Smooth muscle cell (in vitro differentiated cells): ENCODE measurements around the gene VRK1. TPM values are rescaled to one million over a fixed set of nuclear protein-coding genes. Genes with fewer than 3 reads are reported as not detected.

Source experiments
- DNase-seq: peaks from one replicate; lab custom pipeline; 2025; ENCODE audit not compliant: unreplicated experiment; lab: John Stamatoyannopoulos, UW
- H2AFZ ChIP-seq: fragments of 200-600 bp; sonication (generic); 2 replicates; pipeline ENCODE4 v1.6.0; 2016; ENCODE audit warnings: antibody characterized with exemption, low read depth, mild to moderate bottlenecking
- H3F3A ChIP-seq: fragments of 200-600 bp; sonication (generic); 2 replicates; pipeline ENCODE4 v1.6.0; 2017; ENCODE audit warnings: antibody characterized with exemption, low read depth
- H3K27ac ChIP-seq: fragments of 200-600 bp; sonication (generic); 2 replicates; pipeline ENCODE4 v1.5.1; 2016; ENCODE audit warnings: low read depth, mild to moderate bottlenecking
- H3K27me3 ChIP-seq: fragments of 200-600 bp; sonication (generic); 2 replicates; pipeline ENCODE4 v1.6.1; 2016; ENCODE audit warnings: low read depth, mild to moderate bottlenecking
- H3K36me3 ChIP-seq: fragments of 200-600 bp; sonication (generic); 2 replicates; pipeline ENCODE4 v1.5.1; 2016; ENCODE audit warnings: low read depth
- H3K4me1 ChIP-seq: fragments of 200-600 bp; sonication (generic); 2 replicates; pipeline ENCODE4 v1.5.1; 2016; ENCODE audit warnings: low read depth
- H3K4me2 ChIP-seq: fragments of 200-600 bp; sonication (generic); 2 replicates; pipeline ENCODE4 v1.6.0; 2016; ENCODE audit warnings: mild to moderate bottlenecking
- H3K4me3 ChIP-seq: fragments of 200-600 bp; sonication (generic); 2 replicates; pipeline ENCODE4 v1.5.1; 2016; ENCODE audit warnings: mild to moderate bottlenecking
- H3K79me2 ChIP-seq: fragments of 200-600 bp; sonication (generic); 2 replicates; pipeline ENCODE4 v1.6.0; 2016; ENCODE audit warnings: low read depth, mild to moderate bottlenecking
- H3K9ac ChIP-seq: fragments of 200-600 bp; sonication (generic); 2 replicates; pipeline ENCODE4 v1.6.0; 2016; ENCODE audit warnings: low read depth
- H3K9me3 ChIP-seq: fragments of 200-600 bp; sonication (generic); replicated peaks from 2 replicates; pipeline ENCODE4 v1.5.1; 2016; ENCODE audit warnings: low read depth
- H4K20me1 ChIP-seq: fragments of 200-600 bp; sonication (generic); 2 replicates; pipeline ENCODE4 v1.6.0; 2016; ENCODE audit warnings: low read depth
- WGBS: methylation state at CpG from one replicate; pipeline ENCODE4 v1.1.7; 2016; ENCODE audit warnings: low lambda C conversion rate; 5-methylcytosine and 5-hydroxymethylcytosine counted together
- polyA plus RNA-seq: library from polyadenylated mRNA; unstranded; fragments of >200 nt; fragmentation: Nextera tagmentation; extraction: Ambion mirVana; gene quantifications from 2 replicates; pipeline ENCODE4 v1.2.1, GENCODE V29; 2016
- total RNA-seq: library from RNA; depleted of rRNA; stranded (reverse); fragments of >200 nt; gene quantifications from 2 replicates; pipeline ENCODE4 v1.2.3, GENCODE V29; 2014
- TF ChIP-seq, protein P1 (sequence below): fragments of 200-600 bp; sonication (generic); IDR thresholded peaks from 2 replicates; pipeline ENCODE4 v1.5.1; 2017; ENCODE audit warnings: borderline replicate concordance, mild to moderate bottlenecking, antibody characterized with exemption; ENCODE audit not compliant: insufficient read depth, poor library complexity, severe bottlenecking

VRK1 gene
- total and polyA plus RNA-seq, 2 experiments from 2014 or later = 13.7 to 13.9 TPM

DNA sequence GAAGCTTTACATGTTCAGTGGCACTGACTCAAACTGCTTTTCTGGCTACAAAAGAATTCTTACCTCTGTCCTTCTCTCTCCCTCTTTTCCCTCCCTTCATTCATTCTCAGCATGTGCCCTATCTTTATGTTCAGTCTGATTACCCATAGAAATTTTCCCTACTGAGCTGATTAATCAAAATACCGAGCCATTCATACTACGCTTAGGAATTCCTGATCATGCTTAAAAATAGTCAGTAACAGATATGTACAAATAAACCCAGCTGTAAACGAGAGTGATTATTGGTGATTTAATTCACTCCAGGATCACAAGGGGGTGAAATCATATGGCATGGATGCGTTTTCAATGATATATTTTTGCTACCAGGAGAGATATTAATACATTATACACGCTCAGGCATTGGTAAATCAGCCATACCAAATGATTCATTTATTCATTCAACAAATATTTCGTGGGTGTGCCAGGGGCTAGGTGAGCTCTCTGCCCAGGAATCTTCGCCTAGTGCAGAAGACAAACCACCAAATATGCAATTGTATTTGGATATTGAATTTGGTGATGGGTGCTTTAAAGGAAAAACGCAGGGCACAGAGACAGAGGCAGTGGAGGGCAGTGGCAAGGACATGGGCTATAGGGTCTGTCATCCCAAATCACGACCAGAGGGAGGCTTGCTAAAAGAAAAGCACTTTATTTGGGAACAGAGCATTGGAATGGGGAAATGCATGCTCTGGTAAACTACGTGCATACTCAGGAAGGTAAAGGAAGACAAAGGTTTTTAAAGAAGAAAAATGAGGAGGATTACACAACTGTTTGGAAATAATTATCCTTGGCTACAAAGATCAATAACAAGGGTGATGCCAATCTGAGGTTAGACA, 13.9 kb upstream of the VRK1 start:
- no peaks in the 10 kb centered on the region for H3K79me2 ChIP-seq
- no peak overlapping the region for H3K27ac ChIP-seq
- H3K36me3 ChIP-seq = no peaks in the 10 kb centered on the region
- no peaks in the 10 kb centered on the region for H4K20me1 ChIP-seq
- 81% methylated on average over 10 of the region's 10 CpGs for WGBS
- no peaks in the 10 kb centered on the region for H3K4me1 ChIP-seq
- TF ChIP-seq, protein P1, sequence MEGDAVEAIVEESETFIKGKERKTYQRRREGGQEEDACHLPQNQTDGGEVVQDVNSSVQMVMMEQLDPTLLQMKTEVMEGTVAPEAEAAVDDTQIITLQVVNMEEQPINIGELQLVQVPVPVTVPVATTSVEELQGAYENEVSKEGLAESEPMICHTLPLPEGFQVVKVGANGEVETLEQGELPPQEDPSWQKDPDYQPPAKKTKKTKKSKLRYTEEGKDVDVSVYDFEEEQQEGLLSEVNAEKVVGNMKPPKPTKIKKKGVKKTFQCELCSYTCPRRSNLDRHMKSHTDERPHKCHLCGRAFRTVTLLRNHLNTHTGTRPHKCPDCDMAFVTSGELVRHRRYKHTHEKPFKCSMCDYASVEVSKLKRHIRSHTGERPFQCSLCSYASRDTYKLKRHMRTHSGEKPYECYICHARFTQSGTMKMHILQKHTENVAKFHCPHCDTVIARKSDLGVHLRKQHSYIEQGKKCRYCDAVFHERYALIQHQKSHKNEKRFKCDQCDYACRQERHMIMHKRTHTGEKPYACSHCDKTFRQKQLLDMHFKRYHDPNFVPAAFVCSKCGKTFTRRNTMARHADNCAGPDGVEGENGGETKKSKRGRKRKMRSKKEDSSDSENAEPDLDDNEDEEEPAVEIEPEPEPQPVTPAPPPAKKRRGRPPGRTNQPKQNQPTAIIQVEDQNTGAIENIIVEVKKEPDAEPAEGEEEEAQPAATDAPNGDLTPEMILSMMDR = no peak
- no peak overlapping the region for H3K9ac ChIP-seq
- no peak for DNase-seq
- H3K9me3 ChIP-seq = no peaks in the 10 kb centered on the region
- no peak overlapping the region for H3K4me3 ChIP-seq
- H3K4me2 ChIP-seq = no peak overlapping the region
- H3F3A ChIP-seq = no peaks in the 10 kb centered on the region
- no peaks in the 10 kb centered on the region for H3K27me3 ChIP-seq
- no peak overlapping the region for H2AFZ ChIP-seq

DNA sequence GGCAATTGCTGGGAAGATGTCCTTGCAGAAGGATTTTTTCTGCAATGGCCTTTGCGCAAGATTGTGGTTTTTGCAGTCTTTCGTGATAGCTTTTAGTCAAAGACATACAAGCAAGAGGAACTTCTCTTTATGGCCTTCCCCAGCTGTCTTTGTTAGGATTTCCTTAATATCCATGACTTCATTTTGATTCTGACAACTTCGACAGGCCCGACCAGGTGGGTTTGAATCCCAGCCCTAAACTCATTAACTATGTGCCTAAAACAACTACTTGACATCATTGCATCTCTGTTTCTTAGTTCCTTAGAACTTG, 13.3 kb upstream of the VRK1 start:
- Histone ChIP-seq H3K9me3 (no peaks in the 10 kb centered on the region), H3K4me1 (no peaks in the 10 kb centered on the region), H3F3A (no peaks in the 10 kb centered on the region), H3K36me3 (no peaks in the 10 kb centered on the region), H3K4me3 (no peak overlapping the region), H4K20me1 (no peaks in the 10 kb centered on the region), H3K4me2 (no peak overlapping the region), H3K79me2 (no peaks in the 10 kb centered on the region), H3K27me3 (no peaks in the 10 kb centered on the region), H3K27ac (no peak overlapping the region), H3K9ac (no peak overlapping the region), H2AFZ (no peak overlapping the region)
- no peak for DNase-seq
- TF ChIP-seq, protein P1 = no peak
- WGBS = 84% methylated on average over 4 of the region's 4 CpGs

DNA sequence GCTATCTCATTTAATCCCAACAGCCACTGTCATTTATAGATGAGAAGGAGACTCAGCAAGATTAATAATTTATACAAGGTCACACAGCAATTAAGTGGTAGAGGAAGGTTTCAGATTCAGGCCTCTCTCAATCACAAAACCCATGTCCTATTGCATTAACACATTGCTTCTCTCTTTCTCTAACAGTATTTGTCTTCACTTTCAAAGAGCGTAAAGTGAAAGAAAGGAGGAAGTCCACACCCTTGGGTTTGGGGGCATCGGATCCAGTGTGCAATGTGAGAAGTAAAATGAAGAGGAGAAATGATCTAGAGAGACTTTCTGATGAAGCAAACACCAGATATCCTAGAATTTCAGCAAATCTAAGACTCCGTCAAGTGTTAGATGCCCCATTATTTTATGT, 7.0 kb upstream of the VRK1 start:
- Histone ChIP-seq H3K9me3 (no peaks in the 10 kb centered on the region), H3K4me1 (no peaks in the 10 kb centered on the region), H3K9ac (no peak overlapping the region), H3F3A (no peaks in the 10 kb centered on the region), H3K4me3 (no peak overlapping the region), H3K27me3 (peaks cover 5% of the 10 kb centered on the region), H2AFZ (no peak overlapping the region), H4K20me1 (no peaks in the 10 kb centered on the region), H3K27ac (no peak overlapping the region), H3K79me2 (no peaks in the 10 kb centered on the region), H3K36me3 (no peaks in the 10 kb centered on the region), H3K4me2 (no peak overlapping the region)
- no peak for DNase-seq
- WGBS = 66% methylated on average over 3 of the region's 3 CpGs
- TF ChIP-seq, protein P1 = no peak

DNA sequence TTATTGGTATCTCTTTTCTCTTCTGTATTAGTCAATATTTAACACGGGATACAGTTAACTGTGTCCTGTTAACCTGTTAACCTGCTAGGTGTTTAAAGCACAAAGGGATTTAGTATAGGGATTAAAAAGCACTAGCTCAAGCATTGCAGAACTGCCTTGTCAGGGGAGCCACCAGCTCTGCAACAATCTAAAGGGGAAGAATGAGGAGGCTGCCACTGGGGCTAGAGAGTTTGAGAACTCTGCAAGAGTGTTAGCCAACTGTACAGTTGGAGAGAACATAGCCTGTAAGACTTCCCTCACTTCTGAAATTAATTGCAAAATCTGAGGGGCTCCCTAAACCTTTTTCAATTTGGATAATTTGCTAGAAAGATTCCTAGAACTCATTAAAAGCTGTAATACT, 6.5 kb upstream of the VRK1 start:
- Histone ChIP-seq H3K4me2 (no peak overlapping the region), H3K27me3 (peaks cover 5% of the 10 kb centered on the region), H3K9me3 (no peaks in the 10 kb centered on the region), H3K27ac (no peak overlapping the region), H3K4me1 (no peaks in the 10 kb centered on the region), H3K4me3 (no peak overlapping the region), H3K9ac (no peak overlapping the region), H4K20me1 (no peaks in the 10 kb centered on the region), H3K79me2 (no peaks in the 10 kb centered on the region), H3F3A (no peaks in the 10 kb centered on the region), H2AFZ (no peak overlapping the region), H3K36me3 (no peaks in the 10 kb centered on the region)
- no peak for DNase-seq
- TF ChIP-seq, protein P1 = no peak
- 83% methylated on average over 1 of the region's 1 CpG for WGBS
